AG10803 (cell line): ENCODE results near the gene EP400.

Experiments
- DNase-seq: peaks from one replicate; pipeline ENCODE4 v3.0.0; 2010; ENCODE audit warnings: low read depth
- H3K4me3 ChIP-seq: 2 replicates; pipeline ENCODE4 v1.5.1; 2011; ENCODE audit warnings: mild to moderate bottlenecking, low read length, control low read depth
- TF ChIP-seq, protein P1 (sequence below): conservative IDR thresholded peaks from 2 replicates; pipeline ENCODE4 v1.5.1; 2011; ENCODE audit warnings: mild to moderate bottlenecking, low read length, control low read depth, inconsistent platforms

EP400 gene

DNA sequence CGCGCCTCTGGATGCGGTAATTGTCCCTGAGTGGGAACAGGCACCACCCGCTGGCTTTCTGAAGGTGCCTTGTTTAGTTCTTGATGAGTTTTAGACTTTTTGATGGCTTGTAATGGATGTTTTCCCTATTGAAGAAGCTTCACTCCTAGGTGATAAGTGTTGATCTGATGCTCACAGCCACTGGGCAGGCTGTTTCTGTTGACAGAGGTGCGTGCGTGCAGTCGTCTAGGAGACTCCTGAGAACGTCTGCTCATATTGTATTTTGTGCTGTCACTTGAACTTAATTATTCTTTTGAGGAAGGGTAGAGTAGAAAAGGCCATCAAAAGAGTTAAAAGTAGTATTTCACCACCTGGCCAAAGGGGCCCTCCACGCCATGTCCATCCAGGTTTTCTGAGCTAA is 70.5 kb downstream of the EP400 start:
- H3K4me3 ChIP-seq = no peak overlapping the region
- TF ChIP-seq, protein P1, sequence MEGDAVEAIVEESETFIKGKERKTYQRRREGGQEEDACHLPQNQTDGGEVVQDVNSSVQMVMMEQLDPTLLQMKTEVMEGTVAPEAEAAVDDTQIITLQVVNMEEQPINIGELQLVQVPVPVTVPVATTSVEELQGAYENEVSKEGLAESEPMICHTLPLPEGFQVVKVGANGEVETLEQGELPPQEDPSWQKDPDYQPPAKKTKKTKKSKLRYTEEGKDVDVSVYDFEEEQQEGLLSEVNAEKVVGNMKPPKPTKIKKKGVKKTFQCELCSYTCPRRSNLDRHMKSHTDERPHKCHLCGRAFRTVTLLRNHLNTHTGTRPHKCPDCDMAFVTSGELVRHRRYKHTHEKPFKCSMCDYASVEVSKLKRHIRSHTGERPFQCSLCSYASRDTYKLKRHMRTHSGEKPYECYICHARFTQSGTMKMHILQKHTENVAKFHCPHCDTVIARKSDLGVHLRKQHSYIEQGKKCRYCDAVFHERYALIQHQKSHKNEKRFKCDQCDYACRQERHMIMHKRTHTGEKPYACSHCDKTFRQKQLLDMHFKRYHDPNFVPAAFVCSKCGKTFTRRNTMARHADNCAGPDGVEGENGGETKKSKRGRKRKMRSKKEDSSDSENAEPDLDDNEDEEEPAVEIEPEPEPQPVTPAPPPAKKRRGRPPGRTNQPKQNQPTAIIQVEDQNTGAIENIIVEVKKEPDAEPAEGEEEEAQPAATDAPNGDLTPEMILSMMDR = no peak
- no peak for DNase-seq

- no peak for DNase-seq
- no peak overlapping the region for H3K4me3 ChIP-seq
- TF ChIP-seq, protein P1 = no peak
These were observed 71.5 kb downstream of the EP400 start for GRCh38 chr12:132021031-132021871.

DNA sequence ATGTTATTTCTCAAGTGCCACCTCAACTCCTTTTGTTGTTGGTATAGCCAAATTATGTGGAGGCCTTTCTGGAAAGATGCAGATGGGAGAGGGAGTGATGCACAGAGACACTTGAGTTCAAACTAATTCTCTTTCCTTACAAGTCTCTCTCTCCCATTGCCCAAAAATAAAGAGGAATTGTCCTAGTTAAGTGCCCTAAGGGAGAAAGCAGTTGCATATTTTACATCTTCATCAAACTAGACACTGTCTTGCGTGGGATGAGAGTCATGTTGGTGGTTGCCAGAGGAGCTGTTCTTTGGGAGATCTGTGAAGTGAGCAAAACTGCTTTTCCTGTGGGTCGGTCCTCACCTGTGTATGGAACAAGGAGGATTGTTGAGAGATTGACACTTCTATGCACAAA is 72.2 kb downstream of the EP400 start:
- DNase-seq = no peak
- TF ChIP-seq, protein P1 = no peak
- no peak overlapping the region for H3K4me3 ChIP-seq

- TF ChIP-seq, protein P1 = no peak
- no peak overlapping the region for H3K4me3 ChIP-seq
- DNase-seq = no peak
These were observed 73.9 kb downstream of the EP400 start for GRCh38 chr12:132023658-132024057.

DNA sequence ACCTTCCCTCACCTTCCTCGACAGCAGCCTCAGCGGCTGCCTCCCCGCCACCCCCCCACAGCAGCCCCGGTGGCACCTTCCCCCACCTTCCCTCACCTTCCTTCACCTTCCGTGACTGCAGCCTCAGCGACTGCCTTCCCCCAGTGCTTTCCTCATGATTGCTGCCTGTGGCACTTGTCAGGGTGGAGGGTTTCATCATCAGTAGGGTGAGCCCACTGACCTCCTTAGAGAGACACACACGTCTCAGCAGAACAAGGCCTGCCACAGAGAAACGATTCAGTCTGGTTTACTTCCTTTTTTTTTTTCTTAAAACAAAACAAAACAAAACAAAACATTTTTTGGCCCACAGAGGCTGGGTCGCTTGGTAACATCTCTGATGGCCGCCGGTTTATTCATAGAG is 75.0 kb downstream of the EP400 start:
- TF ChIP-seq, protein P1 = no peak
- H3K4me3 ChIP-seq = no peak overlapping the region
- no peak for DNase-seq

GRCh38 chr12:132025526-132025925 is 75.8 kb downstream of the EP400 start:
- H3K4me3 ChIP-seq = no peak overlapping the region

More at GRCh38 chr12:132025526-132025925, 75.8 kb downstream of the EP400 start:
- no peak for DNase-seq
- TF ChIP-seq, protein P1 = no peak
